GM12878 (cell line): ENCODE data around the gene MAGED1.

Experiments used
- BRCA1 ChIP-seq: IDR thresholded peaks from 2 replicates; pipeline ENCODE4 v1.6.1; 2011; ENCODE audit warnings: low read depth, low read length, improper control_type of control experiment
- TF ChIP-seq, protein P1 (sequence below): IDR thresholded peaks from 2 replicates; pipeline ENCODE4 v1.6.1; 2012; ENCODE audit warnings: low read depth, low read length, improper control_type of control experiment

DNA sequence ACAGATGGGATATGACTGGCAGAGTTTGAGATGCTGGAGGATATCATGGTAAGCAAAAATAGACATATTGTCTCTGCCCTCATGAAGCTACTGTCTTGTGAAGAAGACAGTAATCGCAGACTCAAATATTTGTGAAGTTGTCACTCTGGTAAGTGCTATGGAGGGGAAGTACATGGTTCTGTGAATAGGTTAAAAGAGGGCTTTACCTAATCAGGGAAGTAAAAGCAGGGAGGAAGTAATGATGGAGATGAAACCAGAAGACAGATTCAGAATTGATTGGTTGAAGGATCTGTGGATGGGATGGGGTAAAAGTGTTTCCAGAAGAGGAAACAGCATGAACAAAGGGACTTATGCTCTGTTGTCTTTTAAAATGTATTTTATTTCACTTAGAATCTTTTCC lies 19.3 kb upstream of the MAGED1 start:
- TF ChIP-seq BRCA1, result no peak
- TF ChIP-seq, protein P1, sequence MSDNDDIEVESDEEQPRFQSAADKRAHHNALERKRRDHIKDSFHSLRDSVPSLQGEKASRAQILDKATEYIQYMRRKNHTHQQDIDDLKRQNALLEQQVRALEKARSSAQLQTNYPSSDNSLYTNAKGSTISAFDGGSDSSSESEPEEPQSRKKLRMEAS, result no peak
